WTC11 (cell line): ENCODE data around the gene RPL6. TPM values are rescaled to one million over a fixed set of nuclear protein-coding genes. Genes with fewer than 3 reads are reported as not detected.

Experiments
- ATAC-seq: fragments of 200-7000 bp; cut with Tn5 transposase; 2 replicates; pipeline ENCODE4 v1.10.0; 2021; ENCODE audit warnings: mild to moderate bottlenecking, moderate library complexity
- CTCF ChIA-PET: fragments of 300-600 bp; sonication (Branson Sonifier 250); formaldehyde crosslinking; loops from one replicate; lab custom pipeline; 2021; ENCODE audit warnings: antibody characterized with exemption; lab: Charles Lee
- POLR2A ChIA-PET: fragments of 350-600 bp; sonication (Branson Sonifier 250); formaldehyde crosslinking; loops from one replicate; lab custom pipeline; 2021; ENCODE audit warnings: antibody characterized with exemption; lab: Charles Lee
- DNase-seq: peaks from one replicate; pipeline ENCODE4 v3.0.0; 2021; ENCODE audit warnings: low spot score
- H3K27ac Mint-ChIP-seq: 2 replicates; pipeline ENCODE4 v1.8.0; 2021; ENCODE audit warnings: mixed read lengths
- H3K27me3 Mint-ChIP-seq: 2 replicates; pipeline ENCODE4 v1.8.0; 2021; ENCODE audit warnings: low read depth, mild to moderate bottlenecking, moderate library complexity, mixed read lengths
- H3K36me3 Mint-ChIP-seq: 2 replicates; pipeline ENCODE4 v1.8.0; 2021; ENCODE audit warnings: mixed read lengths
- H3K4me1 Mint-ChIP-seq: 2 replicates; pipeline ENCODE4 v1.8.0; 2022; ENCODE audit warnings: mixed read lengths
- H3K4me3 Mint-ChIP-seq: 2 replicates; pipeline ENCODE4 v1.8.0; 2021; ENCODE audit warnings: mild to moderate bottlenecking, moderate library complexity, mixed read lengths
- H3K9me3 Mint-ChIP-seq: 2 replicates; pipeline ENCODE4 v1.8.0; 2021; ENCODE audit warnings: mixed read lengths
- ATF1 ChIP-seq: sonication (generic); formaldehyde crosslinking; IDR thresholded peaks from 2 replicates; pipeline ENCODE4 v1.8.1; 2023; ENCODE audit warnings: mild to moderate bottlenecking, moderate library complexity, missing genetic modification reagents
- ATF2 ChIP-seq: sonication (generic); formaldehyde crosslinking; IDR thresholded peaks from 2 replicates; pipeline ENCODE4 v1.8.1; 2022; ENCODE audit warnings: low read depth, missing genetic modification reagents, borderline replicate concordance
- ATF6 ChIP-seq: sonication (generic); formaldehyde crosslinking; IDR thresholded peaks from 2 replicates; pipeline ENCODE4 v1.8.1; 2023; ENCODE audit warnings: mild to moderate bottlenecking, missing genetic modification reagents
- E2F5 ChIP-seq: sonication (generic); formaldehyde crosslinking; IDR thresholded peaks from 2 replicates; pipeline ENCODE4 v1.8.1; 2022; ENCODE audit warnings: mild to moderate bottlenecking, moderate library complexity, missing genetic modification reagents
- EMX1 ChIP-seq: fragments of 250-450 bp; sonication (Bioruptor Pico); IDR thresholded peaks from 2 replicates; pipeline ENCODE4 v1.8.0; 2021; ENCODE audit warnings: mild to moderate bottlenecking
- ETV6 ChIP-seq: sonication (generic); formaldehyde crosslinking; IDR thresholded peaks from 2 replicates; pipeline ENCODE4 v1.8.1; 2022; ENCODE audit warnings: mild to moderate bottlenecking, missing genetic modification reagents
- FOXP1 ChIP-seq: sonication (generic); formaldehyde crosslinking; IDR thresholded peaks from 2 replicates; pipeline ENCODE4 v1.8.0; 2022; ENCODE audit warnings: missing genetic modification reagents, mild to moderate bottlenecking, moderate library complexity, borderline replicate concordance
- GABPB1 ChIP-seq: sonication (generic); formaldehyde crosslinking; IDR thresholded peaks from 2 replicates; pipeline ENCODE4 v1.8.1; 2023; ENCODE audit warnings: mild to moderate bottlenecking, missing genetic modification reagents
- GTF2I ChIP-seq: fragments of 250-450 bp; sonication (Bioruptor Pico); conservative IDR thresholded peaks from 2 replicates; pipeline ENCODE4 v1.4.0; 2021; ENCODE audit warnings: mild to moderate bottlenecking
- HMGXB4 ChIP-seq: sonication (generic); formaldehyde crosslinking; IDR thresholded peaks from 2 replicates; pipeline ENCODE4 v1.8.1; 2023; ENCODE audit warnings: mild to moderate bottlenecking, moderate library complexity, missing genetic modification reagents
- MAX ChIP-seq: sonication (generic); formaldehyde crosslinking; IDR thresholded peaks from 2 replicates; pipeline ENCODE4 v1.8.0; 2022; ENCODE audit warnings: mild to moderate bottlenecking, missing genetic modification reagents
- NR1H2 ChIP-seq: sonication (generic); formaldehyde crosslinking; IDR thresholded peaks from 2 replicates; pipeline ENCODE4 v1.9.0; 2021; ENCODE audit warnings: mild to moderate bottlenecking, moderate library complexity, missing genetic modification reagents
- NR2C2 ChIP-seq: sonication (generic); formaldehyde crosslinking; IDR thresholded peaks from 2 replicates; pipeline ENCODE4 v1.8.0; 2022; ENCODE audit warnings: mild to moderate bottlenecking, missing genetic modification reagents
- PREB ChIP-seq: sonication (generic); formaldehyde crosslinking; IDR thresholded peaks from 2 replicates; pipeline ENCODE4 v1.8.1; 2022; ENCODE audit warnings: mild to moderate bottlenecking, missing genetic modification reagents, moderate library complexity, borderline replicate concordance
- STAT6 ChIP-seq: sonication (generic); formaldehyde crosslinking; conservative IDR thresholded peaks from 2 replicates; pipeline ENCODE4 v1.8.1; 2023; ENCODE audit warnings: mild to moderate bottlenecking, low read depth, missing genetic modification reagents, moderate library complexity
- TCF7 ChIP-seq: sonication (generic); formaldehyde crosslinking; IDR thresholded peaks from 2 replicates; pipeline ENCODE4 v1.8.0; 2022; ENCODE audit warnings: mild to moderate bottlenecking, low read depth, missing genetic modification reagents, moderate library complexity
- TEAD4 ChIP-seq: sonication (generic); formaldehyde crosslinking; IDR thresholded peaks from 2 replicates; pipeline ENCODE4 v1.8.0; 2022; ENCODE audit warnings: mild to moderate bottlenecking, missing genetic modification reagents
- ZNF219 ChIP-seq: sonication (generic); formaldehyde crosslinking; IDR thresholded peaks from 2 replicates; pipeline ENCODE4 v1.8.0; 2023; ENCODE audit warnings: missing genetic modification reagents, mild to moderate bottlenecking, borderline replicate concordance
- ZNF317 ChIP-seq: sonication (generic); formaldehyde crosslinking; IDR thresholded peaks from 2 replicates; pipeline ENCODE4 v1.8.1; 2023; ENCODE audit warnings: low read depth, mild to moderate bottlenecking, moderate library complexity, missing genetic modification reagents, borderline replicate concordance
- ZNF396 ChIP-seq: fragments of 250-450 bp; sonication (Bioruptor Pico); IDR thresholded peaks from 2 replicates; pipeline ENCODE4 v1.8.0; 2021; ENCODE audit warnings: mild to moderate bottlenecking, moderate library complexity, borderline replicate concordance
- ZNF416 ChIP-seq: fragments of 250-450 bp; sonication (Bioruptor Pico); IDR thresholded peaks from 2 replicates; pipeline ENCODE4 v1.9.0; 2021; ENCODE audit warnings: mild to moderate bottlenecking, inconsistent platforms
- total RNA-seq: library from RNA; stranded (reverse); gene quantifications from 3 replicates; pipeline ENCODE4 v1.2.3, GENCODE V29; 2021

The RPL6 gene
- total RNA-seq, 1 experiment from 2014 or later, result 1,730 TPM

GRCh38 chr12:112430929-112431328, 21.5 kb upstream of the RPL6 start (continued):
- TF ChIP-seq FOXP1 (no peak), HMGXB4 (CRISPR knock-in tag) (no peak), GABPB1 (CRISPR knock-in tag) (no peak), GTF2I (CRISPR knock-in tag) (no peak)

- ATAC-seq, result no peak
- ChIA-PET CTCF (interaction anchor here (1.2 kb wide), 1 partner anchor 45 kb away, joined by 3 read pairs; no protein-coding TSS in a partner anchor), POLR2A (no interaction called here)
- Mint-ChIP-seq H3K4me1 (no peaks in the 10 kb centered on the region), H3K9me3 (no peaks in the 10 kb centered on the region), H3K27me3 (no peaks in the 10 kb centered on the region), H3K36me3 (0 out of 2 replicates have a peak, but pooled peaks cover 5% of the 10 kb centered on the region), H3K4me3 (no peak overlapping the region), H3K27ac (no peak overlapping the region)
- TF ChIP-seq STAT6 (CRISPR knock-in tag), result no peak
- no peak for TF ChIP-seq ZNF219 (CRISPR knock-in tag)
- TF ChIP-seq GTF2I (CRISPR knock-in tag), result no peak
- no peak for TF ChIP-seq TEAD4
- TF ChIP-seq EMX1, result no peak
- TF ChIP-seq ATF6, result no peak
- TF ChIP-seq PREB (CRISPR knock-in tag), result no peak
- no peak for TF ChIP-seq ETV6 (CRISPR knock-in tag)
- TF ChIP-seq ZNF317 (CRISPR knock-in tag), result no peak
- DNase-seq, result no peak
Measured at GRCh38 chr12:112427760-112428159, 18.4 kb upstream of the RPL6 start.

- ATAC-seq (no peak), DNase-seq (no peak)
- Mint-ChIP-seq H3K4me1 (peaks cover 4% of the 10 kb centered on the region), H3K27ac (no peak overlapping the region), H3K36me3 (0 out of 2 replicates have a peak, but pooled peaks cover 5% of the 10 kb centered on the region), H3K9me3 (no peaks in the 10 kb centered on the region), H3K27me3 (no peaks in the 10 kb centered on the region), H3K4me3 (no peak overlapping the region)
- ChIA-PET POLR2A (interaction anchor here (0.6 kb wide), 1 partner anchor 980 kb away, joined by 3 read pairs; no protein-coding TSS in a partner anchor), CTCF (no interaction called here)
- no peak for TF ChIP-seq ZNF416
- no peak for TF ChIP-seq ZNF317 (CRISPR knock-in tag)
- no peak for TF ChIP-seq NR2C2 (CRISPR knock-in tag)
- no peak for TF ChIP-seq ZNF396 (CRISPR knock-in tag)
- TF ChIP-seq ATF1 (CRISPR knock-in tag), result no peak
- no peak for TF ChIP-seq NR1H2 (CRISPR knock-in tag)
- TF ChIP-seq MAX (CRISPR knock-in tag), result no peak
- no peak for TF ChIP-seq TCF7 (CRISPR knock-in tag)
- TF ChIP-seq ATF2 (CRISPR knock-in tag), result no peak
- no peak for TF ChIP-seq GABPB1 (CRISPR knock-in tag)
- no peak for TF ChIP-seq E2F5
Measured at GRCh38 chr12:112425582-112426382, 16.4 kb upstream of the RPL6 start.
